DOHH2 (cell line): Measurements from ENCODE around the gene MOK.

Experiments
- EZH2phosphoT487 ChIP-seq: fragments of 200-600 bp; sonication (generic); IDR thresholded peaks from 2 replicates; pipeline ENCODE4 v1.6.1; 2017; ENCODE audit warnings: borderline replicate concordance, mild to moderate bottlenecking, antibody characterized with exemption, low read length, moderate library complexity, mixed read lengths
- TF ChIP-seq, protein P1 (sequence below): fragments of 200-600 bp; sonication (generic); IDR thresholded peaks from one replicate; pipeline ENCODE4 v1.5.1; 2014; ENCODE audit warnings: antibody characterized with exemption, mild to moderate bottlenecking, low read depth, low read length; ENCODE audit not compliant: poor library complexity, severe bottlenecking

DNA sequence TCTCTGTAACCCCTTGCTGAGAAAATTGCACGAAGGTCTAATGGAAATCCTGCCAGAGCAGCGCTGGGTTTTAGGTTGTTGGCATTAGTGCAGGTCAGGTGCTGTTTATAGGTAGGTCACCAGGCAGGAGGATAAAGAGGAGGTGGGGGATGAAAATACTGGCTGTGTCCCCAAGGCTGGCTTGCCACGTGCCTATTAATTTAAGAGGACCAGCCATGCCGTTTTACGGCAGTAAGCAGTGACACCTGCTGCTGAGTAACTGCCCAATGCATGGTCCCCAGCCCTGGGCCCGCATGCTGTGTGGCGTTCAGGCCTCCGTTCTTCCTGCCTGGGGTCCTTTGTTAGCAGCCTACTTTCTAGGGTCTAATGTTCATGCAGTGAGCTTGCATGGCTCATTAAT is 98.0 kb downstream of the MOK start:
- TF ChIP-seq, protein P1, sequence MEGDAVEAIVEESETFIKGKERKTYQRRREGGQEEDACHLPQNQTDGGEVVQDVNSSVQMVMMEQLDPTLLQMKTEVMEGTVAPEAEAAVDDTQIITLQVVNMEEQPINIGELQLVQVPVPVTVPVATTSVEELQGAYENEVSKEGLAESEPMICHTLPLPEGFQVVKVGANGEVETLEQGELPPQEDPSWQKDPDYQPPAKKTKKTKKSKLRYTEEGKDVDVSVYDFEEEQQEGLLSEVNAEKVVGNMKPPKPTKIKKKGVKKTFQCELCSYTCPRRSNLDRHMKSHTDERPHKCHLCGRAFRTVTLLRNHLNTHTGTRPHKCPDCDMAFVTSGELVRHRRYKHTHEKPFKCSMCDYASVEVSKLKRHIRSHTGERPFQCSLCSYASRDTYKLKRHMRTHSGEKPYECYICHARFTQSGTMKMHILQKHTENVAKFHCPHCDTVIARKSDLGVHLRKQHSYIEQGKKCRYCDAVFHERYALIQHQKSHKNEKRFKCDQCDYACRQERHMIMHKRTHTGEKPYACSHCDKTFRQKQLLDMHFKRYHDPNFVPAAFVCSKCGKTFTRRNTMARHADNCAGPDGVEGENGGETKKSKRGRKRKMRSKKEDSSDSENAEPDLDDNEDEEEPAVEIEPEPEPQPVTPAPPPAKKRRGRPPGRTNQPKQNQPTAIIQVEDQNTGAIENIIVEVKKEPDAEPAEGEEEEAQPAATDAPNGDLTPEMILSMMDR: no peak
- TF ChIP-seq EZH2phosphoT487: no peak
